Uterus (tissue), 2 donors: ENCODE results near the gene CACNB2.

ENCODE experiments used
- CTCF ChIP-seq, 4 experiments: fragments of 200-600 bp in 2 of 4; fragments of 450-650 bp in 2 of 4; sonication (generic) in 2 of 4; IDR thresholded peaks; one replicate each; pipeline ENCODE4 v1.5.1; 2016 to 2019; ENCODE audit warnings: antibody characterized with exemption in 4 of 4, mild to moderate bottlenecking in 2 of 4, moderate library complexity in 1 of 4
- POLR2A ChIP-seq, 2 donors: fragments of 450-650 bp; IDR thresholded peaks; one replicate each; pipeline ENCODE4 v1.6.1; 2016; ENCODE audit warnings: antibody characterized with exemption in 2 of 2, mild to moderate bottlenecking in 1 of 2, moderate library complexity in 1 of 2

- TF ChIP-seq POLR2A (IDR thresholded peaks at IDR 0.05) = no peak
- TF ChIP-seq CTCF (IDR thresholded peaks at IDR 0.05) = no peak
Observed at GRCh38 chr10:18325410-18325809, 185.2 kb downstream of the CACNB2 start.
